Gastrocnemius medialis (tissue), 4 donors: ENCODE measurements around the gene TMEM31.

Experiments used
- CTCF ChIP-seq, 5 experiments: fragments of 450-650 bp in 3 of 5; fragments of 200-600 bp in 2 of 5; sonication (generic) in 2 of 5; IDR thresholded peaks in 4 of 5; conservative IDR thresholded peaks in 1 of 5; 1 replicate in 4 of 5; 2 replicates in 1 of 5; pipeline ENCODE4 v1.5.1; 2016 to 2019; ENCODE audit warnings: antibody characterized with exemption in 5 of 5, mild to moderate bottlenecking in 3 of 5, moderate library complexity in 3 of 5
- POLR2A ChIP-seq, 2 donors: fragments of 450-650 bp; IDR thresholded peaks; one replicate each; pipeline ENCODE4 v1.6.1; 2017; ENCODE audit warnings: antibody characterized with exemption in 2 of 2, mild to moderate bottlenecking in 2 of 2, moderate library complexity in 2 of 2

- no peak for TF ChIP-seq CTCF (IDR thresholded peaks at IDR 0.05 in 4 of 5, conservative IDR thresholded peaks at IDR 0.05 in 1 of 5)
- no peak for TF ChIP-seq POLR2A (IDR thresholded peaks at IDR 0.05)
Measured at GRCh38 chrX:103718120-103718519, 7.4 kb downstream of the TMEM31 start.
